Measurements from ENCODE around the gene ARSJ. TPM values are rescaled to one million over a fixed set of nuclear protein-coding genes. Genes with fewer than 3 reads are reported as not detected.
"Not testable (repeated sequence)": the region's sequence is repeated elsewhere in the genome, so short reads cannot be mapped to it uniquely, and the experiment has no call there.

The ARSJ gene
- total RNA-seq, 1 donor from 2014 or later = 8.4 TPM

DNA sequence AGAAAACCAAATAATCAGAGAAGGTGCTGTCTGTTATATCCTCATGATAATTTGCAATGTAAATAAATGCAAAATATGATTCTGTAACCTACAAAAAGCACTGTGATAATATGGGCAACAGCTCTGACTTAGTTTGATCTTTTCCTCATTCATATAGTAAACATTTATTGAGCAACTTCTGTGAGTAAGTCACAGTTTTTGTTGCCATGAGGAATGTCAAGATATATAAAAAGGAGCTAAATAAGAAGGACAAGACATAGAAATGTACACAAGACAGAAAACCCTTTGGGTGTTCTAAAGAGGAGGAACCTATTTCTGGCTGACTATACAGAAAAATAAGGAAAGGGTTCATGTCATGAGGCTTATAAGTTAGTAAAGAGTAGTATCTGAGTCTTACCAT is 44.3 kb downstream of the ARSJ start:
- H3K4me3 ChIP-seq = no peak overlapping the region
- TF ChIP-seq, protein P1, sequence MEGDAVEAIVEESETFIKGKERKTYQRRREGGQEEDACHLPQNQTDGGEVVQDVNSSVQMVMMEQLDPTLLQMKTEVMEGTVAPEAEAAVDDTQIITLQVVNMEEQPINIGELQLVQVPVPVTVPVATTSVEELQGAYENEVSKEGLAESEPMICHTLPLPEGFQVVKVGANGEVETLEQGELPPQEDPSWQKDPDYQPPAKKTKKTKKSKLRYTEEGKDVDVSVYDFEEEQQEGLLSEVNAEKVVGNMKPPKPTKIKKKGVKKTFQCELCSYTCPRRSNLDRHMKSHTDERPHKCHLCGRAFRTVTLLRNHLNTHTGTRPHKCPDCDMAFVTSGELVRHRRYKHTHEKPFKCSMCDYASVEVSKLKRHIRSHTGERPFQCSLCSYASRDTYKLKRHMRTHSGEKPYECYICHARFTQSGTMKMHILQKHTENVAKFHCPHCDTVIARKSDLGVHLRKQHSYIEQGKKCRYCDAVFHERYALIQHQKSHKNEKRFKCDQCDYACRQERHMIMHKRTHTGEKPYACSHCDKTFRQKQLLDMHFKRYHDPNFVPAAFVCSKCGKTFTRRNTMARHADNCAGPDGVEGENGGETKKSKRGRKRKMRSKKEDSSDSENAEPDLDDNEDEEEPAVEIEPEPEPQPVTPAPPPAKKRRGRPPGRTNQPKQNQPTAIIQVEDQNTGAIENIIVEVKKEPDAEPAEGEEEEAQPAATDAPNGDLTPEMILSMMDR (IDR thresholded peaks at IDR 0.05) = no peak
- DNase-seq = no peak
- ATAC-seq = no peak
- H3K36me3 ChIP-seq = no peaks in the 10 kb centered on the region
- H3K27ac ChIP-seq = no peak overlapping the region
- H3K9me3 ChIP-seq = no peaks in the 10 kb centered on the region
- intact Hi-C loops (cut with DNase I) = no loop called here
- H3K27me3 ChIP-seq (ENCODE audit: low read depth) = no peaks in the 10 kb centered on the region
- no peaks in the 10 kb centered on the region for H3K4me1 ChIP-seq

DNA sequence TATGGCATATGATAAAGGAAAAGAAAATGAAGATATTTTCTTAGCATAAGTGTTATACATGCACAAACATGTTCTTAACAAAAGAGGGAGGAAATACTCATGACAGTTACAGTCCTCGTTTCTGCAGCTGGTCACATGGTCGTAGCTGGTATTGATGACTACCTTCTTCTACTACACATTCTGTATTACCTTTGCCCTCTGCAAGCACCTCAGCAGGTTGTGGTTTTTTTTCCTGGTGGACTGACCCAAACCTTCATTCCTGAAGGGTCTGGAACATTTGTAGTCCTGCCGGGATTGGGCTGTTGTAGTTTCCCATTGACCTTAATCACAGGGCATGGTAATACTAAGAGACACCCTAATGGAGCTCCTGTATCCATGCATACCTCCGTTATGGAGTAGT is 54.7 kb downstream of the ARSJ start:
- H3K27ac ChIP-seq; H3K9me3 ChIP-seq; H3K4me1 ChIP-seq; DNase-seq; H3K4me3 ChIP-seq; H3K27me3 ChIP-seq (ENCODE audit: low read depth); intact Hi-C loops (cut with DNase I); H3K36me3 ChIP-seq; ATAC-seq: not testable (repeated sequence)

DNA sequence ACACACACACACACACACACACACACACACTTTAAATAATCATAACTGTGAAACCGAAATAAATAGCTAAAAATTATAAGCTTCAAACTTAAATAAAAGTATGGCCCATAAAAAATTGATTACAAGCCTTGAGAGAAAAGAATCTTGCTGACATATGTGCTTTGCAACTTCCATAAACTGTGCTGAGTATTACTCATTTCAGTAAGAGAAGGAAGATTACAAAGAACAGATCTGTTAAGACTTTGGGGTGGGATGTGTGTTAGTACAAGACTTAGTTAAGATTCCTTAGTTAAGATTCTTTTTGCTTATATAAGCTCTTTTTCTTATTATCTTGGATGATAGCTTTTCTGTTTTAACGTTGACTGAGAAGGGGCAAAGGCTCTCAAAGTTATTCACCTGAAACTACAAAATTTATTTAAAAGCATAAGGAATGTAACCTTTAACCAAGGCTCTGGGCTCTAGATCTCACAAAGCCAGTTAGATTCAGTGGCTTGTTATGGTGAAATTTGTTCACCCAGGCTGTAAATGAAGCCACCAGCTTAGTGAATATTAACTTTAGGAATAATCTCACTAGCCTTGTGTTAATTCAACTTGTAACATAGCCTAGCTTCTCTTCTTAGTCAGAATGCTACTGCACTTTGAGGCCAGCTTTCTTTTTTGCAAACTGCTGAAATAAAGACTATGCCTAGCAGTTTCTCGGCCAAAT is 58.2 kb downstream of the ARSJ start:
- TF ChIP-seq, protein P1 (IDR thresholded peaks at IDR 0.05) = no peak
- no peaks in the 10 kb centered on the region for H3K9me3 ChIP-seq
- no peak overlapping the region for H3K27ac ChIP-seq
- DNase-seq (no peak), ATAC-seq (no peak)
- H3K27me3 ChIP-seq (ENCODE audit: low read depth) = no peaks in the 10 kb centered on the region
- intact Hi-C loops (cut with DNase I) = no loop called here
- no peaks in the 10 kb centered on the region for H3K4me1 ChIP-seq
- H3K36me3 ChIP-seq = no peaks in the 10 kb centered on the region
- H3K4me3 ChIP-seq = no peak overlapping the region

DNA sequence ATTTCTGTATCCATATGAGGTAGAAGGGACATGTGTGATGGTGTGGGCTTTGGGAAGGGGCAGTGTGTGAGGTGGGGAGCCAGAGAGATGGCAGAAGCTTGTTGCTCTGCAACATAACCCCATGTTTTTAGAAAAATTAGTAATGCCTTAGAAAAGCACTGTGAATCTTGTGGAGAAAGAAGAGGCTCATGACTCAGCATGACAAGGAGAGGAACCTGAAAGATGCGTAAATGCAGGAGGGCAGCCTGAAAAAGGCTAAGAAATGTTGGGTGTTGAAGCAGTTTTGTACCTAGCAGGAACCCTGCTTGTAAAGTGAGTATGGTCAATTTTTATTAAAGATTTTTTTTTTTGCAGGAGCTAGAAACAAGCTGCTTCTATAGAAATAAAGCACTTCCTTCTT is 59.8 kb downstream of the ARSJ start:
- no peaks in the 10 kb centered on the region for H3K36me3 ChIP-seq
- H3K4me3 ChIP-seq = no peak overlapping the region
- DNase-seq (no peak), ATAC-seq (no peak)
- H3K27me3 ChIP-seq (ENCODE audit: low read depth) = no peaks in the 10 kb centered on the region
- no peaks in the 10 kb centered on the region for H3K9me3 ChIP-seq
- no peaks in the 10 kb centered on the region for H3K4me1 ChIP-seq
- no peak overlapping the region for H3K27ac ChIP-seq
- TF ChIP-seq, protein P1 (IDR thresholded peaks at IDR 0.05) = no peak
- intact Hi-C loops (cut with DNase I) = no loop called here

DNA sequence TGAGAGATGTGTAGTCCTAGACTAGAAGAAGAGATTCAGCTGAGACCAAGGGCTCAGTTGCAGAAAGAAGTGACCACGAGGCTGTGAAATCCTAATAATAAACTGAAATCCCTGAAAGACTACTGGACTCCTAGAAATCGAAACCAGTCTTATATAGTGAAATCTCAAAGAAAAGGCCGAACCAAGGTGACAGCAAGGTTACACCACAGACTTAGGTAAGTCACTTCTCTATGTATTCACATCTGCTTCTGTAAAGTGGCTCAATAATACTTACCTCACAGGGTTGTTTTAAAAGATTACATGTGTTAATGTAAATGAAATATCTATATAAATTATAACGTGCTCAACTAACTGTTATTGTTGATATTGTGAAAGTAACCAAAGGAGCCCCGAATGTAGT is 60.3 kb downstream of the ARSJ start:
- Histone ChIP-seq H3K9me3 (no peaks in the 10 kb centered on the region), H3K4me1 (no peaks in the 10 kb centered on the region), H3K36me3 (no peaks in the 10 kb centered on the region), H3K27me3 (ENCODE audit: low read depth) (no peaks in the 10 kb centered on the region), H3K4me3 (no peak overlapping the region), H3K27ac (no peak overlapping the region)
- DNase-seq = no peak
- intact Hi-C loops (cut with DNase I) = no loop called here
- ATAC-seq = no peak
- TF ChIP-seq, protein P1 (IDR thresholded peaks at IDR 0.05) = no peak

DNA sequence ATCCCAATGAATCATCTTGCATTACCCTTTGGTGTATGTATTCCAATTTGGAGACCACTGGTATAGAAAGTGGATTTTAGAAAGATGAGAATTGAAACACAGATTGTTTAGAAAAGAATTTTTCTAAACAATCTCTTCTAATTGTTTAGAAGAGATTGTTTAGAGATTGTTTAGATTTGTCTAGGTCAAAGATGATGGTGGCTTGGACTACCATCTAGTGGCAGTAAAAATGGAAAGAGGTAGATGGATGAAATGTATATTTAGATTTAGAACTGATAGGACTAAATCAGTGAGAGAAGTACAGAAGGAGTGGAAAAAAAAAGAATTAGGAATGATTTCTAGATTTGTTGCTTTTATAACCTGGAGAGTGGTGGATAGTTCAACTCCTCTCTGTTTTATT is 70.6 kb downstream of the ARSJ start:
- H3K4me3 ChIP-seq = no peak overlapping the region
- H3K36me3 ChIP-seq = no peaks in the 10 kb centered on the region
- no peaks in the 10 kb centered on the region for H3K4me1 ChIP-seq
- ATAC-seq (no peak), DNase-seq (no peak)
- no peaks in the 10 kb centered on the region for H3K9me3 ChIP-seq
- no peak overlapping the region for H3K27ac ChIP-seq
- H3K27me3 ChIP-seq (ENCODE audit: low read depth) = no peaks in the 10 kb centered on the region
- intact Hi-C loops (cut with DNase I) = no loop called here
- TF ChIP-seq, protein P1 (IDR thresholded peaks at IDR 0.05) = no peak

Data from lower lobe of right lung (tissue), 2 donors.